HEK293 (cell line): Measurements from ENCODE around the gene DBN1.

ENCODE experiments used
- BCL11B ChIP-seq: fragments of 450-650 bp; formaldehyde crosslinking; IDR thresholded peaks from 2 replicates; pipeline ENCODE4 v1.5.1; 2016; ENCODE audit warnings: low read depth, missing biosample characterization, missing genetic modification characterization
- HOXD13 ChIP-seq: sonication (generic); formaldehyde crosslinking; IDR thresholded peaks from 2 replicates; pipeline ENCODE4 v1.8.0; 2022; ENCODE audit warnings: missing genetic modification reagents, borderline replicate concordance
- KLF1 ChIP-seq: fragments of 450-650 bp; formaldehyde crosslinking; IDR thresholded peaks from 2 replicates; pipeline ENCODE4 v1.5.1; 2016; ENCODE audit warnings: missing biosample characterization, missing genetic modification characterization
- KLF10 ChIP-seq: fragments of 450-650 bp; IDR thresholded peaks from 2 replicates; pipeline ENCODE4 v1.5.1; 2018; ENCODE audit warnings: missing biosample characterization, mild to moderate bottlenecking, missing genetic modification characterization
- KLF16 ChIP-seq: fragments of 450-650 bp; formaldehyde crosslinking; IDR thresholded peaks from 2 replicates; pipeline ENCODE4 v1.5.1; 2017; ENCODE audit warnings: missing biosample characterization, missing genetic modification characterization
- PRDM1 ChIP-seq: fragments of 450-650 bp; formaldehyde crosslinking; IDR thresholded peaks from 2 replicates; pipeline ENCODE4; 2016; ENCODE audit warnings: missing biosample characterization, missing genetic modification characterization
- PRDM4 ChIP-seq: fragments of 450-650 bp; formaldehyde crosslinking; IDR thresholded peaks from 2 replicates; pipeline ENCODE4 v1.5.1; 2017; ENCODE audit warnings: missing biosample characterization, missing genetic modification characterization
- SETDB1 ChIP-seq: IDR thresholded peaks from one replicate; pipeline ENCODE4 v1.6.1; 2017; ENCODE audit warnings: mild to moderate bottlenecking, low read length, moderate library complexity, mixed read lengths; ENCODE audit not compliant: insufficient read length
- SP7 ChIP-seq: fragments of 450-650 bp; formaldehyde crosslinking; IDR thresholded peaks from 2 replicates; pipeline ENCODE4 v1.5.1; 2016; ENCODE audit warnings: missing biosample characterization, missing genetic modification characterization
- ZFP37 ChIP-seq: fragments of 450-650 bp; formaldehyde crosslinking; IDR thresholded peaks from 2 replicates; pipeline ENCODE4 v1.5.1; 2016; ENCODE audit warnings: missing biosample characterization, missing genetic modification characterization
- ZFP69B ChIP-seq: fragments of 450-650 bp; formaldehyde crosslinking; IDR thresholded peaks from 2 replicates; pipeline ENCODE4 v1.5.1; 2016; ENCODE audit warnings: missing biosample characterization, missing genetic modification characterization
- ZNF10 ChIP-seq: fragments of 450-650 bp; formaldehyde crosslinking; IDR thresholded peaks from 2 replicates; pipeline ENCODE4 v1.5.1; 2017; ENCODE audit warnings: missing biosample characterization, missing genetic modification characterization
- ZNF132 ChIP-seq: fragments of 450-650 bp; formaldehyde crosslinking; IDR thresholded peaks from 2 replicates; pipeline ENCODE4 v1.5.1; 2017; ENCODE audit warnings: missing biosample characterization, missing genetic modification characterization, borderline replicate concordance
- ZNF138 ChIP-seq: fragments of 450-650 bp; formaldehyde crosslinking; IDR thresholded peaks from 2 replicates; pipeline ENCODE4 v1.5.1; 2016; ENCODE audit warnings: missing biosample characterization, missing genetic modification characterization, borderline replicate concordance
- ZNF140 ChIP-seq: fragments of 450-650 bp; formaldehyde crosslinking; IDR thresholded peaks from 2 replicates; pipeline ENCODE4 v1.5.1; 2016; ENCODE audit warnings: missing biosample characterization, missing genetic modification characterization
- ZNF19 ChIP-seq: fragments of 450-650 bp; formaldehyde crosslinking; IDR thresholded peaks from 2 replicates; pipeline ENCODE4; 2016; ENCODE audit warnings: missing biosample characterization, missing genetic modification characterization, low read depth
- ZNF24 ChIP-seq: fragments of 450-650 bp; formaldehyde crosslinking; IDR thresholded peaks from 2 replicates; pipeline ENCODE4 v1.5.1; 2016; ENCODE audit warnings: missing biosample characterization, missing genetic modification characterization
- ZNF274 ChIP-seq, 2 experiments: fragments of 200-500 bp in 1 of 2; fragments of 450-650 bp in 1 of 2; sonication (Bioruptor generic) in 1 of 2; formaldehyde crosslinking in 1 of 2; IDR thresholded peaks; 2 replicates each; pipeline versions ENCODE4 v1.5.1 to v1.6.1; 2014 to 2016; ENCODE audit warnings: borderline replicate concordance in 1 of 2, inconsistent platforms in 1 of 2, low read length in 1 of 2, missing biosample characterization in 1 of 2, missing genetic modification characterization in 1 of 2
- ZNF302 ChIP-seq: fragments of 450-650 bp; formaldehyde crosslinking; IDR thresholded peaks from 2 replicates; pipeline ENCODE4 v1.5.1; 2016; ENCODE audit warnings: missing biosample characterization, missing genetic modification characterization, low read depth
- ZNF37A ChIP-seq: fragments of 450-650 bp; IDR thresholded peaks from 2 replicates; pipeline ENCODE4 v1.5.1; 2018; ENCODE audit warnings: missing biosample characterization, missing genetic modification characterization
- ZNF394 ChIP-seq: fragments of 450-650 bp; formaldehyde crosslinking; IDR thresholded peaks from 2 replicates; pipeline ENCODE4 v1.5.1; 2016; ENCODE audit warnings: missing biosample characterization, missing genetic modification characterization, mild to moderate bottlenecking, moderate library complexity, borderline replicate concordance
- ZNF404 ChIP-seq: fragments of 450-650 bp; formaldehyde crosslinking; IDR thresholded peaks from 2 replicates; pipeline ENCODE4 v1.5.1; 2017; ENCODE audit warnings: missing biosample characterization, missing genetic modification characterization
- ZNF521 ChIP-seq: fragments of 450-650 bp; formaldehyde crosslinking; IDR thresholded peaks from 2 replicates; pipeline ENCODE4 v1.5.1; 2017; ENCODE audit warnings: missing biosample characterization, mild to moderate bottlenecking, missing genetic modification characterization
- ZNF621 ChIP-seq: fragments of 450-650 bp; formaldehyde crosslinking; IDR thresholded peaks from 2 replicates; pipeline ENCODE4 v1.5.1; 2017; ENCODE audit warnings: missing biosample characterization, missing genetic modification characterization
- ZNF747 ChIP-seq: fragments of 450-650 bp; formaldehyde crosslinking; IDR thresholded peaks from 2 replicates; pipeline ENCODE4 v1.5.1; 2016; ENCODE audit warnings: missing biosample characterization, missing genetic modification characterization
- ZNF777 ChIP-seq: fragments of 450-650 bp; formaldehyde crosslinking; IDR thresholded peaks from 2 replicates; pipeline ENCODE4 v1.5.1; 2017; ENCODE audit warnings: missing biosample characterization, missing genetic modification characterization, borderline replicate concordance
- ZNF830 ChIP-seq: fragments of 450-650 bp; IDR thresholded peaks from 2 replicates; pipeline ENCODE4 v1.5.0; 2018; ENCODE audit warnings: missing biosample characterization, missing genetic modification characterization, low read depth, mild to moderate bottlenecking, moderate library complexity
- TF ChIP-seq, protein P1 (sequence below): fragments of 450-650 bp; formaldehyde crosslinking; IDR thresholded peaks from 2 replicates; pipeline ENCODE4 v1.5.1; 2016; ENCODE audit warnings: missing biosample characterization, missing genetic modification characterization
- TF ChIP-seq, protein P2 (sequence below): fragments of 450-650 bp; formaldehyde crosslinking; IDR thresholded peaks from 2 replicates; pipeline ENCODE4 v1.5.1; 2016; ENCODE audit warnings: missing biosample characterization, missing genetic modification characterization
- TF ChIP-seq, protein P3 (sequence below): fragments of 450-650 bp; formaldehyde crosslinking; IDR thresholded peaks from 2 replicates; pipeline ENCODE4 v1.5.1; 2016; ENCODE audit warnings: missing biosample characterization, missing genetic modification characterization, low read depth
- TF ChIP-seq, protein P4 (sequence below): fragments of 450-650 bp; formaldehyde crosslinking; IDR thresholded peaks from 2 replicates; pipeline ENCODE4 v1.5.1; 2016; ENCODE audit warnings: missing biosample characterization, missing genetic modification characterization

The DBN1 gene

GRCh38 chr5:177425801-177426565 lies 47.5 kb downstream of the DBN1 start (continued):
- TF ChIP-seq SETDB1 (no peak), PRDM4 (tag by site-specific recombination) (no peak), ZNF394 (no peak), ZNF19 (tag by site-specific recombination) (no peak), ZNF132 (tag by site-specific recombination) (no peak), ZNF621 (tag by site-specific recombination) (no peak), ZFP37 (tag by site-specific recombination) (no peak), ZNF24 (tag by site-specific recombination) (peak; percentile 90), KLF16 (tag by site-specific recombination) (peak; percentile 49; the same call in 1 of the 2 replicates), SP7 (tag by site-specific recombination) (peak; percentile 73), BCL11B (tag by site-specific recombination) (peak; percentile 88), ZNF274 (IDR thresholded peaks at IDR 0.05; ENCODE audit: low read length) (no peak), ZNF274 (tag by site-specific recombination; IDR thresholded peaks at IDR 0.05; ENCODE audit: borderline replicate concordance) (no peak), KLF1 (peak; percentile 87), ZNF37A (tag by site-specific recombination) (no peak), ZNF521 (tag by site-specific recombination) (no peak), ZNF777 (no peak), ZNF830 (tag by site-specific recombination) (no peak), ZFP69B (peak; percentile 46; the same call in 1 of the 2 replicates), ZNF302 (no peak), ZNF10 (tag by site-specific recombination) (no peak), PRDM1 (no peak), ZNF140 (tag by site-specific recombination) (no peak), HOXD13 (CRISPR knock-in tag) (no peak), KLF10 (tag by site-specific recombination) (peak; percentile 99), ZNF138 (no peak), ZNF404 (no peak), ZNF747 (no peak)
- TF ChIP-seq, protein P1, sequence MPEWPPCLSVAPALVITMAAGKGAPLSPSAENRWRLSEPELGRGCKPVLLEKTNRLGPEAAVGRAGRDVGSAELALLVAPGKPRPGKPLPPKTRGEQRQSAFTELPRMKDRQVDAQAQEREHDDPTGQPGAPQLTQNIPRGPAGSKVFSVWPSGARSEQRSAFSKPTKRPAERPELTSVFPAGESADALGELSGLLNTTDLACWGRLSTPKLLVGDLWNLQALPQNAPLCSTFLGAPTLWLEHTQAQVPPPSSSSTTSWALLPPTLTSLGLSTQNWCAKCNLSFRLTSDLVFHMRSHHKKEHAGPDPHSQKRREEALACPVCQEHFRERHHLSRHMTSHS (tag by site-specific recombination): no peak
- TF ChIP-seq, protein P2, sequence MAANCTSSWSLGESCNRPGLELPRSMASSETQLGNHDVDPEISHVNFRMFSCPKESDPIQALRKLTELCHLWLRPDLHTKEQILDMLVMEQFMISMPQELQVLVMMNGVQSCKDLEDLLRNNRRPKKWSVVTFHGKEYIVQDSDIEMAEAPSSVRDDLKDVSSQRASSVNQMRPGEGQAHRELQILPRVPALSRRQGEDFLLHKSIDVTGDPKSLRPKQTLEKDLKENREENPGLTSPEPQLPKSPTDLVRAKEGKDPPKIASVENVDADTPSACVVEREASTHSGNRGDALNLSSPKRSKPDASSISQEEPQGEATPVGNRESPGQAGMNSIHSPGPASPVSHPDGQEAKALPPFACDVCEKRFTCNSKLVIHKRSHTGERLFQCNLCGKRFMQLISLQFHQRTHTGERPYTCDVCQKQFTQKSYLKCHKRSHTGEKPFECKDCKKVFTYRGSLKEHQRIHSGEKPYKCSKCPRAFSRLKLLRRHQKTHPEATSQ: 0 out of 2 replicates have a peak, but pooled peaks have one; percentile 49
- TF ChIP-seq, protein P3, sequence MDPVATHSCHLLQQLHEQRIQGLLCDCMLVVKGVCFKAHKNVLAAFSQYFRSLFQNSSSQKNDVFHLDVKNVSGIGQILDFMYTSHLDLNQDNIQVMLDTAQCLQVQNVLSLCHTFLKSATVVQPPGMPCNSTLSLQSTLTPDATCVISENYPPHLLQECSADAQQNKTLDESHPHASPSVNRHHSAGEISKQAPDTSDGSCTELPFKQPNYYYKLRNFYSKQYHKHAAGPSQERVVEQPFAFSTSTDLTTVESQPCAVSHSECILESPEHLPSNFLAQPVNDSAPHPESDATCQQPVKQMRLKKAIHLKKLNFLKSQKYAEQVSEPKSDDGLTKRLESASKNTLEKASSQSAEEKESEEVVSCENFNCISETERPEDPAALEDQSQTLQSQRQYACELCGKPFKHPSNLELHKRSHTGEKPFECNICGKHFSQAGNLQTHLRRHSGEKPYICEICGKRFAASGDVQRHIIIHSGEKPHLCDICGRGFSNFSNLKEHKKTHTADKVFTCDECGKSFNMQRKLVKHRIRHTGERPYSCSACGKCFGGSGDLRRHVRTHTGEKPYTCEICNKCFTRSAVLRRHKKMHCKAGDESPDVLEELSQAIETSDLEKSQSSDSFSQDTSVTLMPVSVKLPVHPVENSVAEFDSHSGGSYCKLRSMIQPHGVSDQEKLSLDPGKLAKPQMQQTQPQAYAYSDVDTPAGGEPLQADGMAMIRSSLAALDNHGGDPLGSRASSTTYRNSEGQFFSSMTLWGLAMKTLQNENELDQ (tag by site-specific recombination): no peak
- TF ChIP-seq, protein P4, sequence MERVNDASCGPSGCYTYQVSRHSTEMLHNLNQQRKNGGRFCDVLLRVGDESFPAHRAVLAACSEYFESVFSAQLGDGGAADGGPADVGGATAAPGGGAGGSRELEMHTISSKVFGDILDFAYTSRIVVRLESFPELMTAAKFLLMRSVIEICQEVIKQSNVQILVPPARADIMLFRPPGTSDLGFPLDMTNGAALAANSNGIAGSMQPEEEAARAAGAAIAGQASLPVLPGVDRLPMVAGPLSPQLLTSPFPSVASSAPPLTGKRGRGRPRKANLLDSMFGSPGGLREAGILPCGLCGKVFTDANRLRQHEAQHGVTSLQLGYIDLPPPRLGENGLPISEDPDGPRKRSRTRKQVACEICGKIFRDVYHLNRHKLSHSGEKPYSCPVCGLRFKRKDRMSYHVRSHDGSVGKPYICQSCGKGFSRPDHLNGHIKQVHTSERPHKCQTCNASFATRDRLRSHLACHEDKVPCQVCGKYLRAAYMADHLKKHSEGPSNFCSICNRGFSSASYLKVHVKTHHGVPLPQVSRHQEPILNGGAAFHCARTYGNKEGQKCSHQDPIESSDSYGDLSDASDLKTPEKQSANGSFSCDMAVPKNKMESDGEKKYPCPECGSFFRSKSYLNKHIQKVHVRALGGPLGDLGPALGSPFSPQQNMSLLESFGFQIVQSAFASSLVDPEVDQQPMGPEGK (tag by site-specific recombination): peak; percentile 78
